ENCODE measurements around the gene TMTC2. TPM values are rescaled to one million over a fixed set of nuclear protein-coding genes. Genes with fewer than 3 reads are reported as not detected.

The TMTC2 gene
- total and polyA plus RNA-seq, 2 donors (not counting 3 experiments of a cell fraction or from before 2014, with no cell fraction given): 4.1 to 7.8 TPM

DNA sequence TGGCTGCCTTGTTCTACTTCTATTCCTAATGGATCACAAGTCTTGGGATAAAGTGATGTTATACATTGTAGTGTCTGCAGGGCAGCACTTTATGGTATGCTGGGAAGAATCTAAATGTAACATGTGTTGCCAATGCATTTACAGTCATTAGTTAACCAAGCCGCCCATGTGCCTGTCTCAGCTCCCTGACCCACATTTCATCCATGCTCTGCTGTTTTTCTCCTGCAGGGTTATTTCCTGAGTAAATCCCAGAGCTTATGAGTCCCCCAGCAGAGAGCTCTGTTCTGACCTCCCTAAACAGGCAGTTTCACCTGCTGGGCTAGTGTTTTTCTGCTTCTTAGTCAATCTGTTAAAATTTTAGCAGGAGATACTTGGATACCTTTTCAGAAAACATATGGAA lies 4.4 kb upstream of the TMTC2 start:
- Histone ChIP-seq H3K9me1 (replicated peaks; ENCODE audit: control insufficient read depth, extremely low read depth, insufficient read depth, low read length) (no peaks in the 10 kb centered on the region), H3K4me3 (replicated peaks in 1 of 3; ENCODE audit: insufficient read depth in 1 of 3, low read depth in 1 of 3, low read length in 3 of 3) (no peak overlapping the region), H3K9ac (replicated peaks; ENCODE audit: extremely low read depth, insufficient read depth, low read length) (no peak overlapping the region), H3K4me2 (ENCODE audit: insufficient read depth, low read length) (no peak overlapping the region), H3K36me3 (ENCODE audit: control insufficient read depth in 2 of 2, extremely low read depth in 1 of 2, insufficient read depth in 2 of 2, low read length in 2 of 2) (no peaks in the 10 kb centered on the region), H3K27me3 (ENCODE audit: control insufficient read depth in 2 of 2, insufficient read depth in 2 of 2, low read length in 2 of 2) (peaks cover 8 to 12% of the 10 kb centered on the region in 2 experiments), H3K4me1 (ENCODE audit: control insufficient read depth, extremely low read depth, insufficient read depth, low read length) (peaks cover 3% of the 10 kb centered on the region), H3K9me3 (replicated peaks; ENCODE audit: control insufficient read depth, insufficient read depth, low read length) (no peaks in the 10 kb centered on the region), H3K79me2 (ENCODE audit: control insufficient read depth, insufficient read depth, low read length) (no peaks in the 10 kb centered on the region), H4K20me1 (replicated peaks; ENCODE audit: control insufficient read depth, extremely low read depth, insufficient read depth, low read length) (no peaks in the 10 kb centered on the region), H3K27ac (ENCODE audit: insufficient read depth, low read depth, low read length) (no peak overlapping the region), H2AFZ (ENCODE audit: low read depth, low read length) (no peak overlapping the region)
- no peak for DNase-seq (ENCODE audit: low read depth, low spot score)
- no peak for FAIRE-seq
- CTCF ChIA-PET: interaction anchor here (1.0 to 1.4 kb wide), 3 partner anchors 313 to 1821 kb away, joined by 3 to 4 read pairs (median 3); no protein-coding TSS in a partner anchor
- dilution Hi-C loops (cut with MboI; ENCODE audit: extremely low pct_ligation_motif_present, low sequenced_read_pairs): no loop called here
- POLR2A ChIA-PET: no interaction called here
- TF ChIP-seq POLR2AphosphoS5 (IDR thresholded peaks at IDR 0.05; ENCODE audit: insufficient read depth, low read depth, low read length): no peak
- no peak for TF ChIP-seq MYC (IDR thresholded peaks at IDR 0.05; ENCODE audit: low read depth, low read length)
- intact Hi-C loops (cut with micrococcal nuclease): loop anchor here (10.0 kb wide), 1 partner anchor 1272 kb away; no protein-coding TSS in a partner anchor
- BruUV-seq (replicated peaks): no TSS peak

- H3K4me1 ChIP-seq (ENCODE audit: control insufficient read depth, extremely low read depth, insufficient read depth, low read length): peaks cover 7% of the 10 kb centered on the region
- H3K4me3 ChIP-seq (replicated peaks in 1 of 3; ENCODE audit: insufficient read depth in 1 of 3, low read depth in 1 of 3, low read length in 3 of 3): no peak overlapping the region
- POLR2A ChIA-PET: no interaction called here
- CTCF ChIA-PET: interaction anchor here (1.4 kb wide), 1 partner anchor 313 kb away, joined by 3 read pairs; no protein-coding TSS in a partner anchor
- intact Hi-C loops (cut with micrococcal nuclease) (loop anchor here (10.0 kb wide), 1 partner anchor 1272 kb away; no protein-coding TSS in a partner anchor), dilution Hi-C loops (cut with MboI; ENCODE audit: extremely low pct_ligation_motif_present, low sequenced_read_pairs) (no loop called here)
- no peak for TF ChIP-seq EZH2 (IDR thresholded peaks at IDR 0.05; ENCODE audit: borderline replicate concordance, low read depth, low read length, severe bottlenecking)
- TF ChIP-seq FOS (IDR thresholded peaks at IDR 0.05; ENCODE audit: borderline replicate concordance, insufficient read depth, low read length): no peak
- TF ChIP-seq GATA2 (IDR thresholded peaks at IDR 0.05; ENCODE audit: insufficient read depth, insufficient read length, low read depth, low read length): no peak
- no peak for TF ChIP-seq POLR2A (IDR thresholded peaks at IDR 0.05; ENCODE audit: low read depth, low read length)
- no peak overlapping the region for H2AFZ ChIP-seq (ENCODE audit: low read depth, low read length)
- no peak overlapping the region for H3K4me2 ChIP-seq (ENCODE audit: insufficient read depth, low read length)
- H3K9me3 ChIP-seq (replicated peaks; ENCODE audit: control insufficient read depth, insufficient read depth, low read length): no peaks in the 10 kb centered on the region
- FAIRE-seq: no peak
- no TSS peak for BruUV-seq (replicated peaks)
- H4K20me1 ChIP-seq (replicated peaks; ENCODE audit: control insufficient read depth, extremely low read depth, insufficient read depth, low read length): no peaks in the 10 kb centered on the region
- peaks cover 8 to 12% of the 10 kb centered on the region in 2 experiments for H3K27me3 ChIP-seq (ENCODE audit: control insufficient read depth in 2 of 2, insufficient read depth in 2 of 2, low read length in 2 of 2)
- H3K9ac ChIP-seq (replicated peaks; ENCODE audit: extremely low read depth, insufficient read depth, low read length): no peak overlapping the region
- H3K9me1 ChIP-seq (replicated peaks; ENCODE audit: control insufficient read depth, extremely low read depth, insufficient read depth, low read length): no peaks in the 10 kb centered on the region
- no peaks in the 10 kb centered on the region for H3K36me3 ChIP-seq (ENCODE audit: control insufficient read depth in 2 of 2, extremely low read depth in 1 of 2, insufficient read depth in 2 of 2, low read length in 2 of 2)
- no peak for DNase-seq (ENCODE audit: low read depth, low spot score)
- H3K79me2 ChIP-seq (ENCODE audit: control insufficient read depth, insufficient read depth, low read length): no peaks in the 10 kb centered on the region
- H3K27ac ChIP-seq (ENCODE audit: insufficient read depth, low read depth, low read length): no peak overlapping the region
These were observed 3.9 kb upstream of the TMTC2 start for GRCh38 chr12:82682851-82683261.
